Hematopoietic multipotent progenitor cell treated with erythropoietin and hydrocortisone succinate and interleukin-3 and kit ligand, for 8 days (in vitro differentiated cells): ENCODE results near the gene RNF7.
"Not testable (repeated sequence)": the region's sequence is repeated elsewhere in the genome, so short reads cannot be mapped to it uniquely, and the experiment has no call there.

Experiments
- DNase-seq: peaks from one replicate; pipeline ENCODE4 v3.0.0-alpha.2; 2015

RNF7 gene

GRCh38 chr3:141783632-141784031, 45.5 kb downstream of the RNF7 start:
- no peak for DNase-seq

DNA sequence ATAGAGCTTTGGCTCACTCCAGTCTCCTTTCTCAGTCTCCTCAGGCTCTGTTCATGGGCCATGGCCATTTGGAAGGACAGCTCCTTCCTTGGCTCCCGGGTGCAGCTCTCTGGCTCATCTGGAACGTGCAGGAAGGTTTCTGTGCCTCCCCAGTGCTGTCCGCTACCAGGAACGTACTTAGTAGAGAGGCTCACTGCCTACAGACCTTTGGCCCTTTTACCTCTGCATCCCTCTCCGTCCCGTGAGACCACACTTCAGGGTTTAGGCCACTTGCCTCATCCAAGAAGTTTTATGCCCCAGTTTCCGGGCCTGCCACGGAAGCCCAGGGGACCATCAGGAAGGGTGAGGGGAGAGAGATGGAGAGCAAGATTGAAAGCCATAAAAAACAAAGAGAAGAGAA, 46.0 kb downstream of the RNF7 start:
- no peak for DNase-seq

DNA sequence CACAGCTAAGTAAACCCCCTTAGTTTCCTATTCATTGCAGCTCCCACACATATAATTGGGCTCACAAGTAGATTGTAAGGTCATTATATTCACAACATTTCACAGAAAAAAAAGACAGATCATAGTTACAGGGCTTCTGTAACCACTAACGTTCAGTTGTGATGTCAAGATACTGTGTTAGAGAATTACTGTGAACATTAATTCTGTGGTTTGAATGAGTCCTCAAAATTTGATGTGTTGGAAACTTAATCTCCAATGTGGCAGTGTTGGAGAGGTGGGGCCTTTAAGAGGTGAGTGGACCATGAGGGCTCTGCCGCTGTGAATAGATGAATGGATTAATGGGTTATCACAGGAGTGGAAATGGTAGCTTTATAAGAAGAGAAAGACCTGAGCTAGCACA, 46.4 kb downstream of the RNF7 start:
- DNase-seq: no peak

DNA sequence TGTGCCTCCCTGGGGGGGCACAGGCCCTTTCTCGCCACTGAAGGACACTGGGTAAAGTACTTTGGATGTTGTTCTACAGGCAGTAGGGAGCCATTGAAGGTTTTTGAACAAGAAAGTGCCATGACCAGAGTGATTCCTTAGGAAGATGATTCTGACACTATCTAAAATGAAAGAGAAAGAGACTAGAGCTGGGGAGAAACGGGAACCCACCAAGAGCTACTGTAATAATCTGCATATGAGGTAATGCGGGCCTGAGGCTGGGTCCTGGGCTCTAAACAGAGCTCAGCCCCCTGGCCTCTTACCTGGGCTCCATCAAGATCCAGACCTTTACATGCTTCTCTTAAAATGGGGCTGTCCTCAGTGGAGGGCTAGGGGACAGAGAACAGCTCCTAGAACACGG, 50.1 kb downstream of the RNF7 start:
- DNase-seq: no peak

DNA sequence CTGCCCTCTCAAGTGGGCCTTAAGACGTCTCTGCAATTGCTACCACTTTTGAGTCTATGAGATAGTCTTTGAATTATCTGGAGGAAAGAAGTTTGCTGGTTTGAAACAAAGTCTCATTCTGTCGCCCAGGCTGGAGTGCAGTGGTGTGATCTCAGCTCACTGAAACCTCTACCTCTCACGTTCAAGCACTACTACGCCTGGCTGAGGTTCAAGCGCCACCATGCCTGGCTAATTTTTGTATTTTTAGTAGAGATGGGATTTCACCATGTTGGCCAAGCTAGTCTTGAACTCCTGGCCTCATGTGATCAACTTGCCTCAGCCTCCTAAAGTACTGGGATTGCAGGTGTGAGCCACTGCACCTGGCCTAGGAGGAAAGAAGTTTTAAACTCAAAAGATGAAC, 50.7 kb downstream of the RNF7 start:
- DNase-seq: not testable (repeated sequence)

DNA sequence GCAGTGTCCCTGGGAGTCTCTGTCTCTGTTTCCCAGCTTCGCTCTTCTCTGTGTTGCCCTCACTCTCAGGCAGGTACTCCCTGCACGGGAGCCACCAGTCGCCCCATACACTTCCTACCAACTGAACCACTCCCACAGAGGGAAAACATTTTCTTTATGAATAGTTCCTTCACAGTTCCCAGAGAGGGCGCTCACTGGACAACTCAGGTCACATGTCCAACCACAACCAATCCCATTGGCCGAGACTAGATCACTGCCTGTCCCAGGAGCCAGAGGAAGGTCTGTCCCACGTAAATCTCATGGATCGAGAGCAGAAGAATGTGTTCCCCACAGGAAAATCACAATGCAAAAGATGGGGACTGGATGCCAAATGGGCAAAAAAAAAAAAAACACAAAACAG, 51.2 kb downstream of the RNF7 start:
- peak; percentile 44 for DNase-seq

DNA sequence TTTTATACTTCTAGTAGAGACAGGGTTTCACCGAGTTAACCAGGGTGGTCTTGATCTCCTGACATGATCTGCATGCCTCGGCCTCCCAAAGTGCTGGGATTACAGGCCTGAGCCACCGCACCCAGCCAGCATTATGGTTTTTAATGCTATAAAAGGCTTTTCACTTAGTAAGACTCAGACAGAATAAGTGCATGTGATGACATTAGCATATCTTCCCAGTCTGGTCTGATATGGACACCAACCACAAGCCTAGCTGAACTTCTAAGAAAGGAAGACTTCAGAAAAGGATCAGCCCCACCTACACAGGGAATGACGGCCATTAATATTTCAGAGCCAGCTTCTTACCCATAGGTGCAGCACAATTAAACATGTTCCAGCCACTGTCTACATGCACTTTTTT, 52.1 kb downstream of the RNF7 start:
- DNase-seq: peak; percentile 32

DNA sequence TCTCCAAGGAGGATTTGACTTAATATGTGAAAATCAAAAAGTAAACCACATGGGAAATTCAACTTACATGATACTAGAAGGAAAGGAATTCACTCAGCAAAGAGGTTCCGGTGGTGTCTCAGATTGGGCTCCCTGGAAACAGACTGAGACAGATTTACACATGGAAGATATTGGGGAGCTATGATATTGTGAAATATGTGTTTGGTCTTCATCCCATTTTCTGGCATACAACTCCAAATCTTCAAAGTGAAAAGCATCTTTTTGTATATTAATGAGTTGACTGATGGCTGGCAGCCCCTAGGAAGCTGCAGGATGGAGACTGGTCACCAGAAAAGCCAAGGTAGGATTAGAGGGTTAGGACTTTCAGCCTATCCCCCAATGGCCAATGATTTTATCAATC, 54.4 kb downstream of the RNF7 start:
- no peak for DNase-seq

DNA sequence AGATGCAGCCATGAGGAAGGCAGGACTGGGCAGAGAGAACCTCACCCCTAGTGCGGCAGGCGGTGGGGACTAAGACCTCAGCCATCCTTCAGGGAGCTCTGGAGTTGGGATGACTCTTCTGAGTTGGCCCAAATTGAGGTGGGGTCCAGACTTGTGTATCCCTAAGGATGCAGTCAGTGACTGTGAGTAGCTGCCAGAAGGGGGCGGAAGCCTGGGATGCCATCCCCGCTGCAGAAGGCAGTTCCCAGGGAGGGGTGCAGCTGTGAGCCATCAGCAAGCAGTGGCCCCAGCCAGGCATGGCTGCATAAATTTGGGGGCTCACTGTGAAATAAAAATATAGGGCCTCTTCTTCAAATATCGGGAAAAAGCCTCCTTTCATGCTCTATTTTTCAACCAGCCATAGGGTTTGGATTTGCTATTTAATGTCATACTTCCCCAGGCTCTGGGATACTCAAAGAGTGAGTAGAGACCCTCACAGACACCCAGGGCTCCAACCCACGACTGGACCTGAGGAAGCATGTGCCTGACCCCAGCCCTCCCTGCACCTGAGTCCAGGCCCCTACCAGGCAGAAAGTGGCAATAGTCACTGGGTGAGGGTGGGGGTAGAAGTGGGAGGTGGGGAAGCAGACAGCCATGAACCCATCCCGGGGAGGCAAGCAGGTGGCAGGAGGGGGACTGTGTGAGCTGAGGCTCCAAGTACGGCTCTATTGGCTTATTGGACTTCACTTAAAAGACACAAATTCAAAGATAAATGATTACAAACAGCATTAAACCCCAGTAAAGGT, 55.6 kb downstream of the RNF7 start:
- no peak for DNase-seq

GRCh38 chr3:141795276-141795675, 57.2 kb downstream of the RNF7 start:
- DNase-seq: no peak

DNA sequence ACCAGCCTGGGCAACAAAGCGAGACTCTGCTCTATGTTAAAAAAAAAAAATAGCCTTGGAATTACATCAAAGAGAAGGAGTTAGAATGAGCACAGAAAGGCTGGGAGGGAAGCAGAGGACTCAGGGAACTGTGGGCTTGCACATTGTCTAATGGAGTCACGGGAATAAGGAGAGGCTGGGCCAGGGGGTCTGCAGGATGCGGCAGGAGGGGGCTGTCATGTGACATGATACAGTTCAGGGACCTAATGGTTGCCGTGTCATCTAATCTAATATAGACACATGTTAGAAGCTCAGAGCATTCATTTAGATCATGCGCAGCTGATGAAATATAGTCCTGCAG, 57.6 kb downstream of the RNF7 start:
- no peak for DNase-seq

DNA sequence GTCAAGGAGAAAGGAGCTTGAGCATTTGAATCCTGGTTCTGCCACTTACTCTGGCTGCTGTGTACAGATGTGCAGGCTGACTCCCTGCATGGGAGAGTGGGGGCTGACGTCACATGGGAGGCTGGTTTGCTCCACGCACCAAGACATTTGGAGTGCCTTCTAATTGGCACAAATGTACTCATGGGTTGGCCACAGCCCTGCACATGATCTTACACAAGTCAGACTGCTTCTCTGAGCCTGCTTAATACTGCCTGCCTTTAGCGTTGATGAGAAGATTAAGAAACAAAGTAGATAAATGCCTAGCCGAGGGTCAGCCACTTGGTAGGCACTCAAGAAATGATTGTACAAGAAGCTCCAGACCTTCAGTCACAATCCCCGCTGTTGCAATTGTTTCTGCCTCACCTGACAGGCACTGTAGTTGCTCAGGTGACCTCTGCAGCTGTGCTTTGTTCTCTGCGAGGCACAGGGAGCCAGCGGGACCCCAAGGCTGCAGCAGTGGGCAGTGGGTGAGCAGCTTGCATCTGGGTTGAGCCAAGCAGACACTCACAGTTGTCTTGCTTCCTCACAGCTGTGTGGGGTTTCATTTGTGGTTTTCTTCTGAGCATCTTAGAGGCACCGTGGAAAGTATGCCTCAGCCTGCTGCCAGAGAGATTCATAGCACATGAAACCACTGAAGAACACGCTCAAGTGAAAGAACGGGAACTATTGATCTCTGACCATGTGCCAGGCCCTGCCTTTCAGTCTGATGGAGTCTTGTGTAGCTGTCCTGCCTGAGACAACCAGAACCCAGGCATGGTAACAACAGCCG, 58.2 kb downstream of the RNF7 start:
- DNase-seq: peak; percentile 66
